H1 (cell line): Measurements from ENCODE around the gene RNASEH2A.

Source experiments
- ASH2L ChIP-seq: fragments of 200-600, 300-600 bp; sonication (generic); IDR thresholded peaks from one replicate; pipeline ENCODE4 v1.7.1; 2017; ENCODE audit warnings: low read length
- EZH2 ChIP-seq: fragments of 200-600 bp; sonication (generic); IDR thresholded peaks from 2 replicates; pipeline ENCODE4 v1.7.1; 2012; ENCODE audit warnings: low read depth, mild to moderate bottlenecking, moderate library complexity, low read length, inconsistent platforms; ENCODE audit not compliant: severe bottlenecking
- JUND ChIP-seq: IDR thresholded peaks from 2 replicates; pipeline ENCODE4 v1.6.1; 2011; ENCODE audit warnings: mild to moderate bottlenecking, improper control_type of control experiment, low read length
- TCF12 ChIP-seq: IDR thresholded peaks from 2 replicates; pipeline ENCODE4 v1.6.1; 2011; ENCODE audit warnings: low read depth, mild to moderate bottlenecking, low read length

GRCh38 chr19:12777217-12778016 lies 29.0 kb upstream of the RNASEH2A start:
- no peak for TF ChIP-seq JUND
- no peak for TF ChIP-seq ASH2L
- 0 out of 2 replicates have a peak, but pooled peaks have one; percentile 6 for TF ChIP-seq TCF12
- TF ChIP-seq EZH2 = no peak
